ENCODE data around the gene RSAD1. TPM values are rescaled to one million over a fixed set of nuclear protein-coding genes. Genes with fewer than 3 reads are reported as not detected.

RSAD1 gene
- total RNA-seq, 1 experiment from 2014 or later, result 28.7 TPM

GRCh38 chr17:50517504-50518383, 39.1 kb downstream of the RSAD1 start:
- CTCF ChIA-PET, result interaction anchor here (0.9 to 1.1 kb wide), 2 partner anchors 17 to 20 kb away, joined by 3 to 5 read pairs; no protein-coding TSS in a partner anchor
- H3K27ac Mint-ChIP-seq (ENCODE audit: low read depth, unreplicated experiment), result peak overlapping the region; percentile 14
- POLR2A ChIA-PET, result interaction anchor here (1.0 to 2.9 kb wide), 6 partner anchors 12 to 189 kb away, joined by 3 to 19 read pairs (median 4); no protein-coding TSS in a partner anchor
- H3K9me3 Mint-ChIP-seq (ENCODE audit: unreplicated experiment), result no peaks in the 10 kb centered on the region
- no TSS peak for BruUV-seq (replicated peaks)
- H3K4me1 Mint-ChIP-seq (ENCODE audit: insufficient read depth, unreplicated experiment), result peaks cover 34% of the 10 kb centered on the region
- no peak overlapping the region for H3K4me3 Mint-ChIP-seq (ENCODE audit: unreplicated experiment)
- no peak for DNase-seq (ENCODE audit: unreplicated experiment)
- intact Hi-C loops (cut with micrococcal nuclease), result no loop called here
- TF ChIP-seq CTCF (IDR thresholded peaks at IDR 0.05; ENCODE audit: unreplicated experiment), result no peak
- H3K27me3 Mint-ChIP-seq (ENCODE audit: insufficient read depth, unreplicated experiment), result no peaks in the 10 kb centered on the region
- H3K36me3 Mint-ChIP-seq (ENCODE audit: insufficient read depth, unreplicated experiment), result no peaks in the 10 kb centered on the region

GRCh38 chr17:50518384-50519023, 39.8 kb downstream of the RSAD1 start:
- peaks cover 41% of the 10 kb centered on the region for H3K4me1 Mint-ChIP-seq (ENCODE audit: insufficient read depth, unreplicated experiment)
- intact Hi-C loops (cut with micrococcal nuclease), result no loop called here
- H3K9me3 Mint-ChIP-seq (ENCODE audit: unreplicated experiment), result no peaks in the 10 kb centered on the region
- H3K36me3 Mint-ChIP-seq (ENCODE audit: insufficient read depth, unreplicated experiment), result no peaks in the 10 kb centered on the region
- DNase-seq (ENCODE audit: unreplicated experiment), result no peak
- no peak overlapping the region for H3K4me3 Mint-ChIP-seq (ENCODE audit: unreplicated experiment)
- BruUV-seq (replicated peaks), result no TSS peak
- ChIA-PET POLR2A (interaction anchor here (1.6 to 3.8 kb wide), 4 partner anchors 13 to 166 kb away, joined by 3 to 24 read pairs (median 16); no protein-coding TSS in a partner anchor), CTCF (interaction anchor here (0.7 to 1.8 kb wide), 3 partner anchors 15 to 32 kb away, joined by 3 to 8 read pairs (median 4); no protein-coding TSS in a partner anchor)
- TF ChIP-seq CTCF (IDR thresholded peaks at IDR 0.05; ENCODE audit: unreplicated experiment), result no peak
- no peaks in the 10 kb centered on the region for H3K27me3 Mint-ChIP-seq (ENCODE audit: insufficient read depth, unreplicated experiment)
- H3K27ac Mint-ChIP-seq (ENCODE audit: low read depth, unreplicated experiment), result peak overlapping the region; percentile 57

- POLR2A ChIA-PET, result interaction anchor here (0.6 to 3.8 kb wide), 7 partner anchors 11 to 165 kb away, joined by 3 to 24 read pairs (median 4); no protein-coding TSS in a partner anchor
- CTCF ChIA-PET, result interaction anchor here (0.7 to 1.8 kb wide), 9 partner anchors 14 to 120 kb away, joined by 3 to 8 read pairs (median 3); no protein-coding TSS in a partner anchor
- H3K9me3 Mint-ChIP-seq (ENCODE audit: unreplicated experiment), result no peaks in the 10 kb centered on the region
- H3K4me3 Mint-ChIP-seq (ENCODE audit: unreplicated experiment), result no peak overlapping the region
- no TSS peak for BruUV-seq (replicated peaks)
- no peaks in the 10 kb centered on the region for H3K27me3 Mint-ChIP-seq (ENCODE audit: insufficient read depth, unreplicated experiment)
- DNase-seq (ENCODE audit: unreplicated experiment), result peak; percentile 93
- intact Hi-C loops (cut with micrococcal nuclease), result no loop called here
- peak overlapping the region; percentile 57 for H3K27ac Mint-ChIP-seq (ENCODE audit: low read depth, unreplicated experiment)
- no peaks in the 10 kb centered on the region for H3K36me3 Mint-ChIP-seq (ENCODE audit: insufficient read depth, unreplicated experiment)
- peaks cover 41% of the 10 kb centered on the region for H3K4me1 Mint-ChIP-seq (ENCODE audit: insufficient read depth, unreplicated experiment)
- TF ChIP-seq CTCF (IDR thresholded peaks at IDR 0.05; ENCODE audit: unreplicated experiment), result no peak
Measured at GRCh38 chr17:50519141-50519834, 40.6 kb downstream of the RSAD1 start.
